ENCODE data around the gene WDR74.

DNA sequence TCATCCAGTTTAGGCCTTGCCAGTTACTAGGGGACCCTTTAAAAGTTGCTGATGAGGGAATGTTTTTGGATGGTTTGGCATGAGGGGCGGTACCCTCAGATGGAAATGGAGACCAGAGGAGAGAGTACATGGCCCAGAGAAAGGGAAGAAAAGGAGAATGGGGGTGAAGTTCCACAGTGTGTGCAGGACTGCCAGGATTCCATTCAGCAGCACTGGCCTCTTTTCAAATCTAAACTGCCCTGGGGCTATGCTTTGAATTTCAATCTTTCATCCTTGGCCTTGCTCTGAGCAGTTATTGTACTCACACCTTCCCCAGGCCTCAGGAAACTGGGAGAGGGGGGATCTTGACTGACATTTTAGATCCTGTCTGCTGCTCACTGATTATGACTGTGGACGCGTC lies 44.3 kb upstream of the WDR74 start:
- TF ChIP-seq CTCF (IDR thresholded peaks at IDR 0.05; ENCODE audit: insufficient read depth, low read length), result no peak
- TF ChIP-seq POLR2AphosphoS5 (IDR thresholded peaks at IDR 0.05; ENCODE audit: low read depth), result no peak
